GM18867 (cell line): ENCODE results near the gene ZNF385C.

Experiments used
- ATAC-seq: cut with Tn5 transposase; IDR thresholded peaks from one replicate; pipeline ENCODE4 v1.9.1; 2021; ENCODE audit warnings: mild to moderate bottlenecking, moderate library complexity; ENCODE audit not compliant: unreplicated experiment

Gene ZNF385C

DNA sequence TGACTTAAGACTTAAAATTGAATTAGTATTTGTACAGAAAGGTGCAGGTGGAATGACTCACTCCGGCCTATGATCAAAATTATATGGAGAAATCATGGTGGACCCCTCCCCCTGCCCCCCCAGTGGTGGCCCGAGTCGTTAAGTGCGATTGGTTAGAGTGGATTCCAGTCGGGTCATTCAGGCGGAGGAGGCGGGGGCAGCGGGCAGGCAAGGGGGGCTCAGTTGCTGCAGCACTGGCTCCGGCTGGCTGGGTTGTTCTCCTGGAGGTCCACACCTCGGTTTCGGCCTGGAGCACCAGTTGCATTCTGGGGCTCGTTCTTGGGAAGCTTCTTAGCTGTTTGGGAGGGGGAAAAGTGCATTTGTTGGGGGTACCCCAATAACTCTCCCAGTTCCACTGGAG is 27.3 kb upstream of the ZNF385C start:
- ATAC-seq, result no peak

DNA sequence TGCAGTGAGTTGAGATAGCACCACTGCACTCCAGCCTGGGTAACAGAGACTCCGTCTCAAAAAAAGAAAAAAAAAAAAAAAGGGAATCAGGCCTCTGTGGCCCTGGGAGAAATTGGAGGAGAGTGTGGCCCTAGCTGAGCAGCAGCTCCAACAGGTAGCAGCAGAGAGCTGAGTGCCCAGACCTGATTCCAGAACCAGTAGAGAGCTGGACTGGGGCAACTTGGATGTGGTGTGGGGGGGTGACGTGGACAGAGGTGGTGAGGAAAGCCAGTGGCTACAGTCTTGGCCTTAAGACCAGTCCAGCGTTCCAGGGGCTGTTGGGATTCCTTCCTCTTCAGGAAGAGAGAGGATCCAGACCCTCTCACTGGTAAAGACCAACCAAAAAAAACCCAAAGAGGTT is 26.0 kb upstream of the ZNF385C start:
- no peak for ATAC-seq

DNA sequence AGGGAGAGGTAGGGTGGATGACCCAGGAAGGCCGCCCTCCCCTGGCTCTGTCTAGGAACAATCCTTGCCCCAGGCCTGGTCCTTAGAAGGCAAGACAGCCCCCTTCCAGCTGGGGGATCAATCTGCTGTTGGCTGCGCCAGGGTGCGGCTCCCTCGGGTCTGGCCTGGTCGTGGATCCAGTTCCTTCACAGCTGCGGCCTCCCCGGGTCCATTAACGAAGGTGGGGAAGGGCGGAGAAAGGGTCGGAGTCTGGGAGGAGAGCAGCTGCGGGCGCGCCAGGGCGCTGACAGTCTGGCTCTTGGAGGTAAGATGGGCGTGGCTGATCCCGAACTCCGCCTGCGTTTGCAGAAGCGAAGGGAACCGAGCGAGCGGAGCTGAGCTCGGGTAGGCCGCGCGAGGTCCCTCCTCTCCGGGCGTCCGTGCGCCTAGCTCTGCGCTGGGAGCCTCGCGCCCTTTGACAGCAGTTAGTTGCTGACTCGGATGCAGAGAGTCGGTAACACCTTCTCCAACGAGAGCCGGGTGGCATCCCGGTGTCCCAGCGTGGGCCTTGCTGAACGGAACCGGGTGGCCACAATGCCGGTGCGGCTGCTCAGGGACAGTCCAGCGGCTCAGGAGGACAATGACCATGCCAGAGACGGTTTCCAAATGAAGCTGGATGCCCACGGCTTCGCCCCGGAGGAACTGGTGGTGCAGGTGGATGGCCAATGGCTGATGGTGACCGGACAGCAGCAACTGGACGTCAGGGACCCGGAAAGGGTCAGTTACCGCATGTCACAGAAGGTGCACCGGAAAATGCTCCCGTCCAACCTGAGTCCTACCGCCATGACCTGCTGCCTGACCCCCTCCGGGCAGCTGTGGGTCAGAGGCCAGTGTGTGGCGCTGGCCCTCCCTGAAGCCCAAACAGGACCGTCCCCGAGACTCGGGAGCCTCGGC is 24.4 kb upstream of the ZNF385C start, which contains the start of gene HSPB9:
Gene HSPB9, plus strand, starts transcription at position 434 of the 933 bp plus-strand sequence. Its CDS starts 47 bp downstream, at position 481.
- no peak for ATAC-seq

DNA sequence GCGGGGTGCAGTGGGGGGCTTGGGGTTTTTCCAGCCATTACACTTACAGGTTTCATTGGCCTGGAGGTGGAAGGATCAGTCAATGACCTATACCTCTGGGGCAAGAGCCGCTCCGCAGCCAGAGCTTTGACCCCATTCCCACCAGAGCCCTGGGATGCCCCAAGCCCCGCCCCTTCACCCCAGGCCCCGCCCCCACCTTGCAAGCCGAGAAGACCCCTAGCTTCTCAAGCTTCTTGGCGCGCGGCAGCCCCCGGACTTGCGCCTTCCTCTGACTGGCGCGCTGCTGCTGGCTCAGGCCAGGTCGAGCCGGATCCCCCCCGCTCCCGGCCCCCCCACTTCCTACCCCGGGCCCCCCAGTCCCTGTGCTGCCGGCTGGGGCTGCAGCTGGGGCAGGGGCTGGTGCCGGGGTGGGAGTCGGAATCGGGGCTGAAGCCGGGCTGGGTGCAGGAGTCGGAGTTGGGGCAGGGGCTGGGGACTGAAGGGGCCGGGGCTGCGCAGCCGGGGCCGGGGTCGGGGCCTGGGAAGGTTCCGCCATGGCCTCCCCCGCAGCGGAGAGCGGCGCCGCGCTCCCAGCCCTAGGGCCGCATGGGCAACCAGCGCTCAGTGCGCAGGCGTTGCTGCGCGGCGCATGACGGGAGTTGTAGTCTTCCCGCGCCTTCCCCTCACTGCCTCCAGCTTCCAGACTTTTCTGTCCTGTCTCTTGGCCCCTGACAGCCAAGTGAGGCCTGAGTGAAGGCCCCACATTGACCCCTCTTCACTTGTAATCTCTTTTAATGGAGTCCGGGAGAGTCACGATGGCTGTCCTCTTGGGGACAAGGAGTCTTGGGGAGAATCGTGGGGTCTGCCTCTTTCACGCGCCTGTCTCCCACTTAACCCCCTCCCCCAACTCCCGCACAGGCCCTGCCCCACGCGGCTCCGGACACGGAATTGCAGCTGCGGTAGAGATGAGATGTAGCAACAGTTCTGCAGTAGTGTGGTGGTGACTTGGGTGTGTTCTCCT is 22.8 kb upstream of the ZNF385C start, which contains the start of gene KAT2A:
Gene KAT2A, minus strand, starts transcription at position 598 of the 1,000 bp plus-strand sequence. Its CDS starts 63 bp downstream, at position 535.
- peak; percentile 58 for ATAC-seq

DNA sequence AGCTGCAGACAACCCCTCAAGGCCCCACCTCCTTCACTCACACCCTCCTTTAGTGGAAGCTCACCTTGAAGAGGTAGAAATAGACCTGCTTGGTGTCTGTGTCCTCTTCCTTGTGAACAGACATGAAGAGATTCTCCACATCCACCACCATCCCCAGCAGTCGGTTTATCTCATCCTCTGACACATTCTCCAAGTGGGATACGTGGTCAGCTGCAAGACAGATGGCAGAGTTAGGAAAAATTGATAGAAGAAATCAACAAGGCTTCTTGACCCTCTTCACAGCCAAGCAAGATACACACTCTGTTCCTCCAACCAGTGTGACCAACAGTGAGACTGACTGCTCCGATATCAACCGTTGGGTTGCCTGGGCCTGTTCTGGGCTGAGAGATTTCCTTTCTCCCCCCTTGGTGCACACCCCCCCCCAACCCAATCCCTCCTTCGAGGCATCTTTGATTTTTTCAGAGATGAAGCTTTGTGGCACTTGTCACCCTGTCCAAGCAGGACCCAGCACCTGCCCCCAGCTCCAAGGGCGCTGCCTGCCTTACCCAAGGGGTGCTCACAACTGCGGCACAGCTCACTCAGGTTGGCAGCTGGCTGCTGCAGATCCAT is 22.0 kb upstream of the ZNF385C start:
- ATAC-seq, result no peak

DNA sequence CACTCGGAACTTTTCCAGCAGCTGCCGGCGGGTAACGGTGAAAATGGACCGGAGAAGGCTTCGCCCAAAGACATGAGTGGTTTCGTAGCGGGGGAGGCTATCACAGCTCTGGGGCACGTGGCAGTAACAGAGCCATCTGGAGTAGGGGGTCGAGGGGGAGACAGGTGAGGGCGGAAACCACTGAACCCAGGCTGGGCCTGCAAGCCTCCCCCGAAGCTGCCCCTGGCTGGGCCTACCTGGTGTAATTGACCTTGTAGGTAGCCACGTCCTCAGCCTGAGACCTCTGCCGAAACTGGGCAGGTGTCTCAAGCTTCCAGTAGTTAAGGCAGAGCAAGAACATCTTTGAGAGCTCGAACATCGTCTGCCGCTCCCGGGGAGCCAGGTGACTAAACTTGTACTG is 21.0 kb upstream of the ZNF385C start:
- ATAC-seq, result no peak

DNA sequence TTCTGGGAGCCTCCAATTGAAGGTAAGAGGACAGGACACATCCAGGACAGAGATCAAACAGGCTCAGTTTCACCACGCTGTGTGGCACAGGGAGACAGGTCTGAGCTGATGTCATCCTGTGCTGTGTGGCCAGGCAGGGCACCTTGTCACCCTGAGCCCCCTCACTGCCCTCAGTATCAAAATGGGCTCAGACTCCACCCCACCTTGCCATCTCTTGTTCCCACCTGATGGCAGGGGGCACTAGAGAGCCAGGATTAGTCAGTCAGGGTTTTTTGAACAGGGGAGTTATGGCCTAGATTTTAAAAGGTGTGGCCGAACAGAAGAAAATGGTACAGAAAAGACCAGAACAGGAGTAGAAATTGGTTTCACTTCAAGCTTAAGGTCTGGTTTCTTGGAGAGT is 20.3 kb upstream of the ZNF385C start:
- no peak for ATAC-seq

DNA sequence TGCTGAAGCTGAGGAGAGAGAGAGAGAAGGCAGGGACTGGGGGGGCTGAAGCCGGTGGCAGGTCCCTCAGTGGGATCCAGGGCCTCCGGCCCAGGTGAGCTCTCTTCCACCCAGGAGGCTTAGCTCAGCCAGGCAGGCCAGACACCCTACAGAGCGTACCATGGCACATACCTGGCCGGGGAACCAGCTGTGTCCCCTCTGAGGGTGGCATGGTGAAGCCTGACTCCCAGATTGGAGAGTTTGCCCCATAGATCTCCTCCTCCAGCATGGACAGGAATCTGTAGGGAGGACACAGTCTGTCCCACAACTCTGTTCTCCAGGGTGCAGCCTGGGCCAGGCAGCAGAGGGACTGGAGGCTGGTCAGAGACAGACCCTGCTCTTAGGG is 19.8 kb upstream of the ZNF385C start:
- no peak for ATAC-seq

DNA sequence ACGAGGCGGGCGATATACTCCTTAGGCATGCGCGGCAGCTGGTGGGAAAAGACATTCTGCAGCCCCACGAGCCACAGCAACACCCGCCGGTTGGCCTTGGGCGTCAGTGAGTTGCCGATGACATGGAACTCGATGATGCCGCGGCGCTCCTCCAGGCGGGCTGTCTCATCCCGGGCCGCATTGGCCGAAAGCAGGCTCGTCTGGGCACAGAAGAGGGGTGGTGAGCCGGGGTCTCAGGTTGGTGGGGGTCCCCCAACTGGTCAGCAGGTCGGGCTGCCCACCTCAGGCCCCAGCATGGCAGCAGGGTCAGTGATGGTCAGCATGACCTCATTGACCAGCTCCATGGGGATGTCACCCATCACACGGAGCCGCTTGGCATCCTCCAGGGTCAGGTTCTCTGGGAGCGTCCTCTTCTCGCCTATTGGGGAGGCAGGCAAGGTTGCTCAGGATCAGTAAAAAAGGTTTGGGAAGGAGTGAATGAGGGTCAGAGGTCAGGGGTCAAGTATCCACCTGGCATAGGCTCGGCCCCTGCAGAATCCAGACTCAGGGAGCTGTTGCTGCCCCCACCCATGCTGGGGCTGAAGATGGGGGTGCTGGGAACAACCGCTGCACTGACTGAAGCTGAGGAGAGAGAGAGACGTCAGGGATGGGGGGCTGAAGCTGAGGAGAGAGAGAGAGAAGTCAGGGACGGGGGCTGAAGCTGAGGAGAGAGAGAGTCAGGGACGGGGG is 19.3 kb upstream of the ZNF385C start:
- no peak for ATAC-seq

DNA sequence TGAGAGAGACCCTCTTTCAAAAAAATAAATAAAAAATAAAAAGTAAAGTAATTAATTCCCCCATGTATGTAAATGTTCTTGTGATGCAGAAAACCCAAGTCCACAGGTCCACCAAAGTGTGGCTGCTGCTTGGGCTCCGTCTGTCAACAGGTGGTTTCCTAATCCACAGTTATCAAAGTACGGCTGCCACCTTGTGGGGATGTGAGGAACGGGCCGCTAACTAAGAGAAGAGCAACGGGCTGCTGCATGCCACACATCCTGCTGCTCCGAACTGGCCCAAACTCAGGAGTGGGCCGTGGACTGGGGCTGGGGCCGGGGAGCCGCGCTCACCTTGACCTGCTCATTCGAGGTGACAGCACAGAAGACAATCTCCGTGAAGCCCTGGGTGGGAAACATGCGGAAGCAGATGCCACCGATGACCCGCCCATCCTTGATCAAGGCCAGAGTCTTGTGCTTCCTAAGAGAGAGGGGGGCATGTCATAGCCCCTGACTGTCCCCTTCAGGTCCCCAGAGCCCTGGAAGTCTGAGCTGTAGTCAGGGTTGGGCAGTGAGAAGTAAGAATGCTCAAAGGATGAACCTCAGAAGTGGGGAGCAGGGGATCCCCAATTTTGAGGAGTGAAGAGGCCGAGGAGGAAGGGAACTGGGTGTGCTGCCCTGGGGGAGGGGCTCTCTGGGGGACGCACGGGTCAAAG is 18.6 kb upstream of the ZNF385C start:
- ATAC-seq, result no peak

DNA sequence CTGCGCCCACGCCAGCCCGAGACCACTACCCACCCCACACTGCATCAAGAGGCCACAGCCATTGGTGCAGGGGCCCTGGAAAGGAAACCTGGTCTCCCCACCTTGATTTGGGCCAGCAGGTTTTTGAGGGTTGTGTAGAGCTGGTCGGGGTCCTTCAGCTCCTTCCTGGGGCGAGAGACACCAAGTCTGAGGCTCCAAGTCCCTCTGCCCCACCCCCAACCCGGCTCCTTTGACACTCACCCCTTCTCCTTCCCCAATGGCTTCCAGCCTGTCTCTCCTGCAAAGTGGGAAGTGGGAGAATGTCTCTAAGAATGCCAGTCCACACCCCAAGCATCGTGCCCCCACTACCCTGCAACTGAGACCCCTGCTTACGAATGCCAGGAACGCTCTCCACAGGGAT is 15.8 kb upstream of the ZNF385C start:
- no peak for ATAC-seq

DNA sequence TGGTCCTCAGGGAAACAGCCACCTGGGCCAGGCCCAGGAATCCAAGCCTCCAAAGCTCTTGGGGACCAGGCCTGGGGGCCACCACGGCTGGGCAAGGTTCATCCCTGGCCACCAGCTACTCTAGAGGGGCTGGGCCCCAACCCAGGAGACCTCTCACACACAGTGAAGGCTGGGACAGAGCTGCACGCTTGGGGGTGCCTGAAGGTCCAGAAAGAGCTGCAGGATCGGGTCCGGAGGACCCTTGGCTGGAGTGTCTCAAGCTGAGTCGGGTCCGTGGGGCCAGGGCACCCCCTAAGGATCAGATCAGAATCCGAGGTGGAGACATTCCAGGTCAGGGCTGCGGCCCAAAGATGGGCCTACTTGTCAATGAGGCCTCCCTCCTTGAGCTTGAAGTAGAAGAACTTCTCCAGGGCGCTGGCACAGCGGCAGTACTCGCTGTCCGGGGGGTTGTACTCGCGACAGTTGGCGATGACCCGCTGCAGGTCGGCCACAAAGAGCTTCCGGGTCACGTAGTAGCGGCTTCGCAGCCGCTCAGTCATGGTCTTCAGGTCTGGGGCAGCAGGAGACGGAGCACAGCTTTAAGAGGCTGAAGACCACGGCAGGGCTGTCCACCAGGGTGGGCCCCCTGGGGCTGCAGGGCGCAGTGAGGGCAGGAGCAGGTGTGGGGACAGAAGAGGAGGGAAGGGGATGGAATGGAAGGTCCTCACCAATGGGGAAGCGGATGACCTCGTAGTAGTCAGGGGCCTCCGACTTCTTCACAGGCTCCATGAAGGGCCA is 15.2 kb upstream of the ZNF385C start:
- no peak for ATAC-seq

DNA sequence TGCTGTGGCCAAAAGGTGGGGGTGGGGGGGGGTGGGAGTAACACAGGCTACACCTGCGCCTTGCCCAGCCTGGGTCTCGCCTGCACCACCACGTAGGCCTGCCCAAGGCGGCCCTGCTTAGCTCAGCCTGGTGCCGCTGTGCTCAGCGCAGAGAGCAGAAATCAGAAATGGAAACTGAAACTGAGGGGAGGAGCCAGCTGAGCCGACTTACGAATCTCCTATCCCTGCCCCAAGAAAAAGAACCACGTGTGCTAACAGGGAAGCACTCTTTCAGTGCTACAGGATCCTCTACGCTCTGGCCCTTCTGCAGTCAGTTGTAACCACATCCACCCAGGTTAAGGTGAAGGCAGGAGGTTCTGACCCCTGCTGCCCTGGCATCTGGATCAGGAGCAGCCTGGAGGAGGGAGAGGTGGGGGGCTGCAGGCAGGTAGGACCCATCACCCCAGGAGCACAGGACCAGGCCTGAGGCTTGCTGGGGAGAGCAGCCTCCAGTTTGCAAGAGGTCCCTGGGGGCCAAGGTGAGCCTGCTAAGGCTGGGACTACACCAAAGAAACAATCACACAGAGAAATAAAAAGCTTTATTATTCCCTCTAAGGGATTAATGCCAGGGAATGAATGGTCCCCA is 14.4 kb upstream of the ZNF385C start, which contains the start of gene DHX58:
Gene DHX58, minus strand, starts transcription at position 163 of the 625 bp plus-strand sequence. CDS start 822 bp downstream, outside the sequence.
- peak; percentile 51 for ATAC-seq

DNA sequence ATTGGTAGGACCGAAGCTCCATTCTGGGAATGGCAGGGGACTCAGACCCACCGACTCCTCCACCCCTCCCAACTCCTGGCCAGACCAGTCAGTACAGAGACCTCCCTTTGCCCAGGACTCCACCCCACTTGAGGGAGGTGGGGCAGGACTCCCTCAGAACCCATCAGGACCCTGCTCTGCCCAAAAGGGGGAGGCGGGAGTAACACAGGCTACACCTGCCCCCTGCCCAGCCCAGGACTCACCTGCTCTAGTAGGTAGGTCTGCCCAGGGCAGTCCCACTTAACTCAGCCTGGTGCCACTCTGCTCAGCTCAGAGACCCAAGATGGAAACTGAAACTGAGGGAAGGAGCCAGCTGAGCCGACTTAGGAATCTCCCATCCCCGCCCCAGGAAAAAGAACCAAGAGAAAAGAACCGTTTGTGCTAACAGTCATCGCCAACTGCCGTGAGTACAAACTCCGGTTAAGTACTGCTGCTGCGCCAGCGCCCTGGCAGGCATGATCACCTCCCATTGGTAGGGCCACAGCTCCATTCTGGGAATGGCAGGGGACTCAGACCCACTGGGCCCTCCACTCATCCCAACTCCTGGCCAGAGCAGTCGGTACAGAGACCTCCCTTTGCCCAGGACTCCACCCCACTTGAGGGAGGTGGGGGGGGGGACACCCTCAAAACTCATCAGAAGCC is 13.7 kb upstream of the ZNF385C start:
- ATAC-seq, result peak; percentile 8

DNA sequence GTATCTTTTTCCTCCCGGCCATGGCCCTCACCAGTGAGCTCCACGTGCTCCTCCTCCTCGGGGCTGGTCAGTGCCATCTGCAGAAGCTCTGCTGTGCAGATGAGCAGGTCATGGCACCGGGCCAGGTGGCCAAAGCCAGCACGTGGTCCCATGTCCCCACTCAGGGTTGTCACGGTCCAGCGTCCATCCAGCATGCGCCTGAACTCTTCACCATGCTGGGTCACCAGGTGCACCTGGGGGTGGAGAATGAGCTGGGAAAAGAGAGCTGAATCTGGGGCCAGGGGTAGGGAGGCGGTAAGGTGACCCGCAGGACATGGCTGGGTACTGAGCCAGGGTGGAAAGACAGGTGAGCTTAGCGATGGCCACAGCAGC is 13.0 kb upstream of the ZNF385C start:
- no peak for ATAC-seq

DNA sequence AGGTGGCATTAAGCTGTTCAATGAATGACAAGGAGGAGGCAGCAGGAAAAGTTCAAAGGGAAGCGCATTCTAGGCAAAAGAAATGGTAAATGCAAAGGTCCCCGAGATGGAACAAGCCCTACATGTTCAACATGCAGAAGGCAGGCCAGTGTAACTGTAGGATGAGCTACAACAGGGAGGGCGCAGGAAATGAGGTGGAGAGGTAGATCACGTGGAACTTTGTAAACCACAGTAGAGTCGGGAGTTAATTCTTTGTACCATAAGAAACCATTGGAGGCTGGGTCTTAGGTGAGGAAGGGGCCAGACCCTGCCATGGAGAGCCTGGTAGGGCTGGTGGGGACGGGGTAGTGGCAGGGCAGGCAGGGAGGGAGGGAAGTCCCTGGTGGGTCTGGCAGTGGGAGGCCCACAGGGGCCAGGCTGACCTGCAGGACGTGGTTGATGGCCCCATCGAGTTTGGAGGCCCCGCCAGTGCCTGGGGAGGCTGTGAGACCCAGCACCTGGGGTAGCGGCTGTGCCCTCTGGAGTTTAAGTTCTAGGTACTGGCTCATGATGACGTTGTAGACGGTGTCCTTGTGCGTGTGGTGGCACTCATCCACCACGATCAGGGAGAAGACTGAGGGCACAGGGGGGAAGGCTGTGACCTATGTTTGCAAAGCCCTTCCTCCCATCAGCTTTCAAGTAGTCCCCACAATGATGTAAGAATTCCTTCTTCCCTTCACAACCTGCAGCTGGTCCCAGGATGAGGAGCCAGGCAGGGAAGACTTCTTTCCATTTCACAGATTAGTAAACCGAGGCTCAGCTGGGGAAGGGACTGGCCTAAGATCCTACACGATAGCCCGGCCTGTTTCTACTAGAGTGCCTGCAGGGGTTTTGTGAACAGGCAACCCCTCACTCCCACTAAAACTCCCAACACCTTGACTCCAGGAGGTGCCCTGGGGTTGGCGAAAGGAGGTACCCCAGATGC is 12.3 kb upstream of the ZNF385C start:
- no peak for ATAC-seq

DNA sequence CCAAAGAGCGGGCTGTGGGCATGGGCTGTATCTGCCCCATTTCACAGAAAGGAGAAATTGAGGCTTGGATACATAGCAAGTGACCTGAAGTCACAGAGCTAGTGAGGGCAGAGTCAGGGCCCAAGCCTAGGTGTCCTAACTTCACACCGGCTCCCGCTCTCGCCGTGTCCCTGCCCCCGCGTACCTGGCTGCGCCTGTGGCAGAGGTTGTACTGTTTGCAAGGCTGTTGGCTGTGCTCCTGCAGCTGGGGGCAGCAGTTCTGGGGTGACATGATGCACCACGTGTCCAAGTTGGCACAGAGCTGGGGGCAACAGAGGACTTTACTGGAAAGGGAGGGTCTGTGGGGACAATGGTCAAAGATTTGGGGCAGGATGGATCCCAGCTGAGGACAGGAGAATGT is 10.8 kb upstream of the ZNF385C start:
- ATAC-seq, result no peak
